HG03139 (cell line): ENCODE data around the gene BRWD1.

Source experiments
- ATAC-seq: cut with Tn5 transposase; IDR thresholded peaks from one replicate; pipeline ENCODE4 v1.9.1; 2021; ENCODE audit not compliant: unreplicated experiment

Gene BRWD1

DNA sequence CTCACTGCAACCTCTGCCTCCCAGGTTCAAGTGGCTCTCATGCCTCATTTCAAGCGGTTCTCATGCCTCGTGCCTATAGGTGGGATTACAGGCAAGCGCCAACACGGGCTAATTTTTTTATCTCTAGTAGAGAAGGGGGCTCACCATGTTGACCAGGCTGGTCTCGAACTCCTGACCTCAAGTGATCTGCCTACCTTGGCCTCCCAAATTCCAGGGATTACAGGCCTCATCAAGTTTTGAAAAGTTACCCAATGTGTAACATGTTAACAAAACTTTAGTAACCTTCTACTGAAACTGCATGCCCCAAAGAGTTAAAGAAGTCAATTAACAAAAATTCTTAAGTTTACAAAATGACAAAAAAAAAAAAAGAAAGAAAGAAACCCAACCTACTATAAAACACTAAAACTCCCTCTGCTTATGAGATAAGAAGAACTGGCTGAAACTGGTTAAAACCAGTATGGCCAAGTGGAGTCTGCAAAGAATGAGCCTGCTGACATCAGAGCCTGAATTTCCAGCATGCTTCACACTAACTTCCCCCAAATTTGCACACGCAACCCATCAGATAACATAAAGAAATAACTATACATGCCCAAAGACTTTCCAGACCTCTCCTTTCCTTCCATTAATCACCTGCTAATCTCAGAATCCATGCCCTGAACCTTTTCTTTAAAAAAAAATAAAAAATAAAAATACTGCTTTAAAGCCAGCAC, 104.7 kb downstream of the BRWD1 start:
- ATAC-seq: no peak

- ATAC-seq: no peak
These were observed 109.3 kb downstream of the BRWD1 start for GRCh38 chr21:39204134-39204533.

GRCh38 chr21:39198800-39199199, 114.6 kb downstream of the BRWD1 start:
- ATAC-seq: no peak

- ATAC-seq: no peak
These were observed 115.8 kb downstream of the BRWD1 start for GRCh38 chr21:39197448-39198233.

GRCh38 chr21:39196838-39197237, 116.6 kb downstream of the BRWD1 start:
- no peak for ATAC-seq

DNA sequence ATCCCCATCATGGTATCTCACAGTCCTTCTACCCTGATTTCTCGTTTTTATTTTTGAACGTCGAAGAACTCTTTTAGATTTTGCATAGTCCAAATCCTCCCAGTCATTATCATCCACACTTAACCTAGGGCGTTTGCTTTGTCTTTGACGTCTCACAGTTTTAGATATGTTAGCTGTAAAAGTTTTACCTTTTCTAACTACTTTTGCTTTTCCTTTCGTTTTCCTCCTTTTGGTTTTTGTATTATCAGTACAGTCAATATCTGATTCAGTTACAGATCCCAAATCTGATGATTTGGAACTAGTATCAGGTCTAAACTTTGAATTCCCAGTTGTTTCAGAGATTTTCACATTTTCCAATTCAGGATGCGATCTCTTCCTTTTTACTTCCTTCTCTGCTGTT, 117.1 kb downstream of the BRWD1 start:
- ATAC-seq: no peak

- ATAC-seq: no peak
These were observed 120.1 kb downstream of the BRWD1 start for GRCh38 chr21:39193380-39193779.

GRCh38 chr21:39189857-39190604, 123.4 kb downstream of the BRWD1 start:
- no peak for ATAC-seq

GRCh38 chr21:39188521-39189139, 124.8 kb downstream of the BRWD1 start:
- ATAC-seq: no peak

DNA sequence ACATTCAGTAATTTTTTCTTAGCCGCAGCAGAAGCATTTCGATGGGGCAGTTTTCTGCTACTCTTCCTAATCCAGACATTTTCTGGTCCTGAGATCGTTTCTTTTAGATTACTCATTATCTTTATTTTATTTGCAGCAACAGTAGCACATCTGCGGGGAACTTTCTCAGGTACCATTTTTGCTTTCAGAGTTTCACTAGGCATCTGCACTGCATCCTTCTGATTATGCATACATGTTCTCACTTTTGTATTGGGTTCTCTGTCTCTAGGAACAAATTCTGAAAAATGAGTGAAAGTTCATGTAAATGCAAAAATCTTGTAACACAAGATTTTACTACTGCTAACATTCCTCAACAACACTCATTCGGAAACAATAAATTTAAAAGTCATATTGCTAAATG, 126.3 kb downstream of the BRWD1 start:
- ATAC-seq: no peak

GRCh38 chr21:39186676-39187075, 126.8 kb downstream of the BRWD1 start:
- no peak for ATAC-seq

DNA sequence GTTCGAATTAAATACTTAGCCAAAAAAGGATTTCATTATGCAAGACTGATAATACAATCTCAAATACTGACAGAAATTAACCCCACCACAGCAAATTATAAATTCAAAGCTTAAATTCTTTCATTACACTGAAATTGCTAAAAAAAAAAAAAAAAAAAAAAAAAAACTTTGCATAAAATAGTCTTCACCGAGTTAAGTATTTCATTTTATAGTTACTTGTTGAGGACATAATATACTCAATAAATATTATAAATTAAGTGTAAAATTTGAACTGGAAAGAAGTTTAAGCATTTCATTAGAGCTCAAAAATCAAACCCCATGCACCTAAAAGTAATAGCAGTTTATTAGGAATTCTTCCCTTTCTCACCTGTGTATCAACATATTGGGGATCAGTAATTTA, 128.3 kb downstream of the BRWD1 start:
- no peak for ATAC-seq

DNA sequence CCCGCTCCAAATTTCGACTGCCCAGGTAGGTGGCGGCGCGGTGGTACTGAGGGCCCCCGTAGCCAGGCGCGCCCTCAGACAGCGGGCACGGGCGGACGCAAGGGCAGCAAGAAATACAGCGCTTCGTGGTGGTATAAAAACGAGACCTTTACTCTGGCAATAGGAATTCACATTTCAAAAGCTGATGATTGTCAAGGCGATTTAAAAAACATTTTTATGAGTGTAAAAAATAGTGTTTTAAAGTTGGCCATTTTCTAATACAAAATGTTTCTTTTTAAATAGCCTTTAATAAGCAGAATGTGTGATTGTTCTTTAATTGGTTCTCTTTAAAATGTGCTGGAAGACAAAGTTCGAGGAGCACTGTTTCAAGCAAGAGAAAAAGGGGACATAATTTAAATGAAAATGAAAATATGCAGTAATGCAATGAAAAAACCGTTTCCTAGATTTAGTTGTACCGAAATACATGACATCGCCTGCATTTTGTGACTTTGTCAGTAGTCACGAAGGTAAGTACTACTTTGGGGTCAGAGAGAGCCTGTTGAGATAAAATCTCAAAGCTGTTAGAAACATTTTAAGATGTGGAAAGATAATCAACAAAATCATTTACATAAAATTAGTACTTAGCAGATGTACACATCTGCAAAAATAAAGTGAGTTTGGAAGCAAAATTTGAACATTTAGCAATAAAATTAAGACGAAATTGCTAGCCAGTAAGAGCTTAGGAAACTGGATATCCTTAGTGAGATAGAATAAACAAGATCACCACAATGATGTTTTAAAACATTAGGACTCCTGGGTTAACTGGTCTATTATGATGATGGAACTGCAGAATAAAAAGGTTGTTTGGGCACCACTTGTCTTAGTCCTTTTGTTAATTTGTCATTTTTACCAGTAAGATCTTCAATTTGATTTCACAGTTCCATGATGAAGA, 129.1 kb downstream of the BRWD1 start:
- ATAC-seq: no peak

DNA sequence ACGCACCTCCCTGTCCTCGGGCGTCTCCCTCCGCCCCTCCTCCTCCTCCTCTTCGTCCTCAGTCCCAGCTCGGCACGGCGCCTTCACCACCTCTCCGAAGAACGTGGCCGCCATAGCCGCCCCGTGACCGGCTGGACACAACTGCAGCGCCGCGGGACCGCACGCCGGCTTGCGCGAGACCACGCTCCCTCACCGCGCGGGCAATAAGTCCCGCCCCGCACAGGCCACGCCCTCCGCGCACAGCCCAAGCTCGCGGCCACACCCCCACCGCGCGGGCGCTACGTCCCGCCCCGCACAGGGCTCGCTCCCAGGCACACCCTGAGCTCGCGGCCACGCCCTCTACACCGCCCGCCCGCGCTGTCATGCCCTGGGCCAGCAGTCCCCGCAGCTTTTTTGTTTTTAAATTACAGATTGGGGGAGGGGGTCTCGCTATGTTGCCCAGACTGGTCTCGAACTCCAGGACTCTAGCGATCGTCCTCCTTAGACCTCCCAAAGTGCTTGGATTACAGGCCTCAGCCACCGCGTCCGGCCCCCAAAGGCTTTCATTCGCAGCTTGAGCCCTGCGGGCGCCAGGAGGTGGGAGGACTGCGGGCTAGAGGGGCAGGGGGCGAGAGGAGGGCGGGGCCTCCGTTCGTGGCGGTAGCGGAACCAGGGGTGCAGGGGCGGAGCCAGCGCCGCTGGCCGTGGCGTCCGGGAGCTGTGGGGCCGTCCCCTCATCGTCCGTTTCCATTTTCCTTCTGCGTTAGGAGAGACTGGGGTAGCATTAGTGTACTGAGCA, 130.0 kb downstream of the BRWD1 start, which contains the start of gene PSMG1:
Gene PSMG1, minus strand, starts transcription at position 180 of the 778 bp plus-strand sequence. Its CDS starts 66 bp downstream, at position 114.
- ATAC-seq: peak; percentile 79

DNA sequence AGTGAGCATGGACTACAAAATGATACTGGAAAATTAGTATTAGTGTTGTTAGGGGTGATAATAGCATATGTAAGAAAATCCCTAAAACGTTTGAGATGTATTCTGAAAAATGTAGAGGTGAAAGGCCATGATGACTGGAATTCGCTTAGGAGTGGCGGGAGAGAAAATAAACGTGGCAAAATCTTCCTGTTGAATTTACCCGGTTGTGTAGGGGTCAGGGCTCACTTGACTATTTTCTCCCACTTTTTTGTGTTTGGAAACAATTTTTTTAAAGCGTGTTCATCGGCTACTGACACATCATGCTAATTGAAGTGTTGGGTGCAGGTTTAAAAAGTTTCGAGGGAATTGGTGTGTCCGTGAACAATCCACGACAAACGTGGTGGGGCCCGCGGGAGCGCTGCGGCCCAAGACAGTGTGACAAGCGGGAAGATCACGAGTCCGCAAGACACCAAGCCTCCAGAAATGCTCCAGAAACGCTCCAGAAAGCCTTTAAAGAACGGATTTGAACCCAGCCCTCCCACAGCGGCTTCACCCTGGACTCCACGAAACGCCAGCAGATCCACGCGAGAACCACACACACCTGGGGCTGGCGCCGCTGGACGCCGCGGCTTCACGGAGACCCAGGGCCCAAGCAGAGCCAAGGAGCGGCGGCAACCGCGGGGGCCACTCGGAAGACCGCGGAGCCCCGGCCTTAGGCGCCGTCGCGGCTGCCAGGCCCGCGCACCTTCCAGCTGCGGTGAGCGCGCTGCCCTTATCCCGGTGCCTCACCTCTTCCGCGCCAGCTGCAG, 130.8 kb downstream of the BRWD1 start:
- peak; percentile 27 for ATAC-seq

DNA sequence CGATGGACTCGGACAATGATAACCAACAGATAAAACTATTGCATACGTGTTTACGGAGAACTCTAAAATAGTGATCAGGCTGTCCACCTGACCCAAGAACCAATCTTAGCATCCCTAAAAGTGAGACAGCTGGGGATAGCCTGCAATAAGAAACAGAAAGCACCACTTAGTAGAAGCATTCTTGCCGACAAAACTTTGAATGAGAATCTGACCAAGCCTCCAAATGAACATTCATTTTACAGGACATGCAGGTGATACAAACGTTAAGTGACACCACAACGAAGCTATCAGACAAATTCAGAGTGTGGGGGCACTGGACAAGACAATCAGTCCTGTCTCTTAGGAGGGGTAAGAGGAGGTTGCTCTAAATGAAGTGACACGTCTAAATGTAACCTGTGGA, 131.4 kb downstream of the BRWD1 start:
- ATAC-seq: no peak

GRCh38 chr21:39181205-39181818, 132.1 kb downstream of the BRWD1 start:
- ATAC-seq: no peak

- ATAC-seq: no peak
These were observed 132.9 kb downstream of the BRWD1 start for GRCh38 chr21:39180429-39181019.
